ENCODE measurements around the gene LRP2BP.
A peak's percentile ranks its signal among the peaks of the same experiment; 100 is the strongest.
"Not testable (repeated sequence)": the region's sequence is repeated elsewhere in the genome, so short reads cannot be mapped to it uniquely, and the experiment has no call there.

The LRP2BP gene

DNA sequence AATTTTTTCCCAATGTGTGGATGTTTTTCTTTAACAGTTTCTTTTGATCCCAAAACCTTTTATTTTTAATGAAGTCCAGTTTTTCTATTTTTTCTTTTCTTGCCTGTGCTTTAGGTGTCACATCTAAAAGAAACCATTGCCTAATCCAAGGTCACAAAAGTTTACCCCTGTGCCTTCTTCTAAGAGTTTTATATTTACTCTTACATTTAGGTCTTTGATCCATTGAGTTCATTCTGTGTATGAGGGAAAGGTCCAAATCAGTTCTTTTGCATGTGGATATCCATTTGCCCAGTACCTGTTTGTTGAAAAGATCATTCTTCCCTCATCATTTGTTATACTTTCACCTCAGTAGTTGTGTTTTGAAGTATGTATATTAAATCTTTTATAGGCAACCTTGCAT is 13.0 kb downstream of the LRP2BP start:
- DNase-seq: no peak
- TF ChIP-seq GATA1 (IDR thresholded peaks at IDR 0.05; ENCODE audit: low read depth, low read length): no peak
- TF ChIP-seq POLR2A (IDR thresholded peaks at IDR 0.05; ENCODE audit: low read length): no peak

GRCh38 chr4:185381288-185382196 is 14.2 kb downstream of the LRP2BP start:
- TF ChIP-seq POLR2A (IDR thresholded peaks at IDR 0.05; ENCODE audit: low read length) (no peak), GATA1 (IDR thresholded peaks at IDR 0.05; ENCODE audit: low read depth, low read length) (no peak)
- no peak for DNase-seq

GRCh38 chr4:185380320-185380719 is 15.4 kb downstream of the LRP2BP start:
- no peak for TF ChIP-seq POLR2A (IDR thresholded peaks at IDR 0.05; ENCODE audit: low read length)
- peak in 1 of 2 experiments; percentile 7 for DNase-seq

DNA sequence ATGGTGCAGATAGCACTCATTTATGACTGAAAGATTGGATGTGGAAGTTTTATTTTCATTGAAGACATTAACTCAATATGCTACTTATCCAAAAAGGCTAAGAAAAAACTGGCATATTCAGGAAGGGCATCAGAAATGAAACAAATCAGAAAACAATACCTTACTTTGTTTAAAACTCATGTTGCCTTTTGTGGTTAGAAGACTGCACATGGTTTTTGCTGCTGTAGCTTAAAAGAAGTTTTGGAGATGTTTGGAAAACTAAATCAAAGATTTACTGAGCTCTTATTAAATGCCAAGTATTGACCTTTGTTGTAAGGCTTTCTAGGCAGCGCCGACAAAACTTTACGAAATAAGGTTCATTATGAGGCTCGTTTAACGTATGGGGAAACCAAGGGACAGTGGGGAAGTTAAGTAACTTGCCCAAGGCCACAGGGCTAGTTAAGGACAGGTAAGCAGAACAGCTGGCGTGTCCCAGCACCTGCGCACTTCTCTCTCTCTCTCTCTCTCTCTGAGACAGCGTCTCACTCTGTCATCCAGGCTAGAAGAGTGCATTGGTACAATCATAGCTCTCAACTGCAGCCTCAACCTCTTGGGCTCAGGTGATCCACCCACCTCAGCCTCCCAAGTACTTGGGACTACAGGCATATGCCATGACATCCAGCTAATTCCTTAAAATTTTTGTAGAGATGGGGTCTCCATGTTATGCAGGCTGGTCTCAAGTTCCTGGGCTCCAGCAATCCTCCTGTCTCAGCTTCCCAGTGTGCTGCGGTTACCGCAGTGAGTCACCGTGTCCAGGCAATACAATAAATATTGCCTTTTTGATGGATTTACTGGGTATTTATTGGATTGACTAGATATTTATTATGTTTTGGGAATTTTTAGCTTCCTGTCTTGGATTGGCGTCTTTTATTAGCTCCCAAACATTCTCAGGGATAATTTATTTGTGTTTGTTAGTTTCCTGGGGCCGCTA is 16.1 kb downstream of the LRP2BP start:
- no peak for DNase-seq
- no peak for TF ChIP-seq POLR2A (IDR thresholded peaks at IDR 0.05; ENCODE audit: low read length)
- no peak for TF ChIP-seq GATA1 (IDR thresholded peaks at IDR 0.05; ENCODE audit: low read depth, low read length)

DNA sequence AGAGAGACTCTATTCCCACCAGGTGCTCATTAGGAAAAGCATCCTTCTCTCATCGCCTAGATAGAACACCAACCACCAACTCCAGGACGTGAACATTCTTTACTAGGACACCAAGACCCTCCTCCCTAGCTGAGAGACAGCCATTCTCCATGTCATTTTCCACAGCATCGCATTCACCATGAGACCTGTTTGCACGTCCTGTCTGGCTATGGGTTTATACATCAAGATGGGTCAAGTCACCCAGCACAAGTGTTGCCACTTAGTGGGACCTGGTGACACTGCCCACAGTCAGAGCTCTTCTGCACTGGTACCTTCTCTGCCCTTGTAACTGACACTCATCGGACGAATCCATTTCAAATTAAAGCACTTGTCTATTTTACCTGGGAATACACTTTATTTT is 17.5 kb downstream of the LRP2BP start:
- no peak for TF ChIP-seq POLR2A (IDR thresholded peaks at IDR 0.05; ENCODE audit: low read length)
- no peak for TF ChIP-seq GATA1 (IDR thresholded peaks at IDR 0.05; ENCODE audit: low read depth, low read length)

GRCh38 chr4:185374573-185374972 is 21.2 kb downstream of the LRP2BP start:
- TF ChIP-seq POLR2A (IDR thresholded peaks at IDR 0.05; ENCODE audit: low read length) (no peak), GATA1 (IDR thresholded peaks at IDR 0.05; ENCODE audit: low read depth, low read length) (no peak)
- no peak for DNase-seq

More for the DNA sequence above, 17.5 kb downstream of the LRP2BP start:
- DNase-seq: no peak

DNA sequence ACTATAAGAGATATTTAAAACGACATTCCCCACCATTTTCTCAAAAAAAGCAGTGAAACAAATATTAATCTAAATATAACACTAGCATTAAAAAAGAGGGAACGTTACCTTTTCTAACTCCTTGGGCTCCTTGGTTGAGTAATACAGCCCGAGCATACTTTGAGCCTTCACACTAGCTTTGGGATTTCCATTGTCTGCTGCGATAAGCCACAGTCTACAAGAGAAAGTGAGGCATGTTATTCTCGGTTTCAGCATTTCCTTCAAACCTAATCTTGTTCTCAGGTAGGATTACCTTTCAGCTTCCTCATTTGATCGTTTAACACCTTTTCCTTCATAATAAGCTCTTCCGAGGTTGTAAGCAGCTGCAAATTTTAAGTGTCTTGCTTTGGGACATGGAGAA is 21.7 kb downstream of the LRP2BP start:
- TF ChIP-seq GATA1 (IDR thresholded peaks at IDR 0.05; ENCODE audit: low read depth, low read length) (no peak), POLR2A (IDR thresholded peaks at IDR 0.05; ENCODE audit: low read length) (no peak)
- DNase-seq: no peak

DNA sequence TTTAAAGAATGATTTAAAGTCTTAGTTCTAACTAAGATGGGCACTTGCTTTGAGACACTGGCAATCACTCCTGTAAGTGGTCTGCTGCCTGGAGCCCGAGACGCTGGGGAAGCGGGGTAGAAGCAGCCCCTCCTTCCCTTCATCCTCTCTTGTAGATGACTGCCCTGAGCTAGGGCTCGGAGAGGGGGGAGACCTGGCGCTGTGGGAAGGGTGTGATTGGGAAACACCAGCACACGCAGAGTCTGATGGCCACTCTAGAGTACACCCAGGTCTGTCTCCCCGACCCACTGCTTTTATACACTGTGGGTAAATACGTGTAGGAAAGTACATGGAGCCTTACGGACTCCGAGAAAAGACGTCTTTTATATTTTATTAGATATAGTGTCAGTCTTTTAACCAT is 24.0 kb downstream of the LRP2BP start:
- DNase-seq: no peak
- TF ChIP-seq POLR2A (IDR thresholded peaks at IDR 0.05; ENCODE audit: low read length): no peak
- TF ChIP-seq GATA1 (IDR thresholded peaks at IDR 0.05; ENCODE audit: low read depth, low read length): no peak

- TF ChIP-seq POLR2A (IDR thresholded peaks at IDR 0.05; ENCODE audit: low read length) (no peak), GATA1 (IDR thresholded peaks at IDR 0.05; ENCODE audit: low read depth, low read length) (no peak)
- no peak for DNase-seq
These were observed 25.3 kb downstream of the LRP2BP start for GRCh38 chr4:185370268-185370949.

- no peak for TF ChIP-seq POLR2A (IDR thresholded peaks at IDR 0.05; ENCODE audit: low read length)
- no peak for TF ChIP-seq GATA1 (IDR thresholded peaks at IDR 0.05; ENCODE audit: low read depth, low read length)
These were observed 26.0 kb downstream of the LRP2BP start for GRCh38 chr4:185369731-185370130.

DNA sequence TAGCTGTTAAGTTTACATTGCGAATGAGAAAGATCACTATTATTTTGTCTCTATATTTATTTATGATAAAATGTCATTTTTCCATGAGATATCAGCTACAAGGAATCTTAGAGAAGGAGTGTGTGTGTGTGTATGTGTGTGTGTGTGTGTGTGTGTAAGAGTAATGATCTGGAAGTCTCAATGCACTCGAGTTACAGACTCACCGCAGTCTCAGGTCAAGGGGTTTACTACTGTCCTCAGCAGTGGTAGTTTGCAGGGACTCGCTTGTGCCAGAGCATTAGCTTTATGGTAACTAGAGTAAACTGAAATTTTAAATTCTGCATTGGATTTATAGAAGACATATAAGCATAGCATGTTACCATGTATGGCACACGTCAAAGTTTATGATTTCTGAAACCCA is 30.8 kb downstream of the LRP2BP start:
- TF ChIP-seq POLR2A (IDR thresholded peaks at IDR 0.05; ENCODE audit: low read length) (no peak), GATA1 (IDR thresholded peaks at IDR 0.05; ENCODE audit: low read depth, low read length) (no peak)
- no peak for DNase-seq

More at GRCh38 chr4:185369731-185370130, 26.0 kb downstream of the LRP2BP start:
- DNase-seq: no peak

DNA sequence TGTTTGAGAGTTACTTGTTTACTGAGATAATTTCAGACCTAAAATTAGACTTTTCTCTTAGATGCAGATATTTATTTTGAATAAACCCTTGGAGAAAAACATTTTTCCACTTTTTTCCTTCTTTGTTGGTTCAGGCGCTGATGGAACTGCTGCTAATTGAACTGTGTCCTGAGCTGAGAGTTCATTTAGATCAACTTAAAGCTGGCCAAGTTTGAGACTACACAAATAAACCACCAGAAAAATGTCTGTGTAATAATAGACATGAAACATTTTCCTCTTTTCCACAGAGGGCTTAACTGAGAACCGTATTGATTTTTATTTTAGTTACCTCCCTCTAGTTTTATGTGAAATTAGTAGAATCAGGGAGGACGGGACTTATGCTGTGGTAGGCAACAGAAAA is 32.5 kb downstream of the LRP2BP start:
- no peak for TF ChIP-seq POLR2A (IDR thresholded peaks at IDR 0.05; ENCODE audit: low read length)
- no peak for TF ChIP-seq GATA1 (IDR thresholded peaks at IDR 0.05; ENCODE audit: low read depth, low read length)
- no peak for DNase-seq

DNA sequence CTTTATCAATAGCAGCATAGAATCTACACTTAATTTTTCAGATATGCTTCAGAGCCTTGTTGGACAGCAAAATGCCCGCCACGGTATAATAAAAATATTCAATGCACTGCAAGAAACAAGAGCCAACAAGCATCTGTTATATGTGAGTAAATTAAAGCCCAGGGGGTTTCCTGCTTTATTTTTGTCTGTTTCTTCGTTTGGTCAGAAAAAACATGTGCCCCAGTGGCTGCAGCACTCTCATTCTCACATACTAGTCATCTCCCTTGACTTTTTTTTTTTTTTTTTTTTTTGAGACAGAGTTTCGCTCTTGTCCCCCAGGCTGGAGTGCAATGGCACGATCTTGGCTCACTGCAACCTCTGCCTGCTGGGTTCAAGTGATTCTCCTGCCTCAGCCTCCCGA is 33.2 kb downstream of the LRP2BP start:
- DNase-seq: not testable (repeated sequence)

- no peak for TF ChIP-seq GATA1 (IDR thresholded peaks at IDR 0.05; ENCODE audit: low read depth, low read length)
- TF ChIP-seq POLR2A (IDR thresholded peaks at IDR 0.05; ENCODE audit: low read length): no peak
- DNase-seq: no peak
These were observed 33.9 kb downstream of the LRP2BP start for GRCh38 chr4:185361872-185362271.

Measured in erythroblast (primary cell).